PC-3 (cell line): ENCODE data around the gene SPACA6. TPM values are rescaled to one million over a fixed set of nuclear protein-coding genes. Genes with fewer than 3 reads are reported as not detected.

Experiments used
- ATAC-seq: fragments of 200-7000 bp; cut with Tn5 transposase; 2 replicates; pipeline ENCODE4 v1.9.1; 2020; ENCODE audit warnings: mild to moderate bottlenecking, moderate library complexity
- BruUV-seq: library from RNA; stranded (reverse); fragments of 400-500 nt; replicated peaks from 2 replicates; lab custom pipeline; 2021; lab: Mats Ljungman, UMichigan
- CTCF ChIA-PET: fragments of 300-600 bp; sonication (Branson Sonifier 250); formaldehyde crosslinking; loops from one replicate; lab custom pipeline; 2022; ENCODE audit warnings: antibody characterized with exemption; lab: Charles Lee
- POLR2A ChIA-PET: fragments of 300-600 bp; sonication (Branson Sonifier 250); formaldehyde crosslinking; loops from one replicate; lab custom pipeline; 2022; ENCODE audit warnings: antibody characterized with exemption; ENCODE audit not compliant: unreplicated experiment; lab: Charles Lee
- DNase-seq: peaks from one replicate; pipeline ENCODE4 v3.0.0-alpha.2; 2015
- H2AFZ ChIP-seq: fragments of 300-600 bp; sonication (generic); 2 replicates; pipeline ENCODE4 v1.6.0; 2016; ENCODE audit warnings: antibody characterized with exemption, low read length
- H3F3A ChIP-seq: fragments of 300-600 bp; sonication (generic); one replicate; pipeline ENCODE4 v1.6.0; 2017; ENCODE audit warnings: antibody characterized with exemption, low read length, control low read depth, mild to moderate bottlenecking; ENCODE audit not compliant: unreplicated experiment
- H3K27ac ChIP-seq: fragments of 300-600 bp; sonication (generic); 2 replicates; pipeline ENCODE4 v1.5.1; 2016; ENCODE audit warnings: mild to moderate bottlenecking, low read length
- H3K27me3 ChIP-seq: fragments of 300-600 bp; sonication (generic); 2 replicates; pipeline ENCODE4 v1.6.1; 2016; ENCODE audit warnings: low read length, mixed read lengths
- H3K36me3 ChIP-seq: fragments of 300-600 bp; sonication (generic); 2 replicates; pipeline ENCODE4 v1.6.1; 2016; ENCODE audit warnings: low read depth, mixed run types, low read length, mixed read lengths
- H3K4me1 ChIP-seq: fragments of 300-600 bp; sonication (generic); 2 replicates; pipeline ENCODE4 v1.5.1; 2016; ENCODE audit warnings: low read length; ENCODE audit not compliant: insufficient read depth
- H3K4me2 ChIP-seq: fragments of 300-600 bp; sonication (generic); 2 replicates; pipeline ENCODE4 v1.6.0; 2016; ENCODE audit warnings: low read length
- H3K4me3 ChIP-seq: fragments of 300-600 bp; sonication (generic); 2 replicates; pipeline ENCODE4 v1.5.1; 2016; ENCODE audit warnings: mild to moderate bottlenecking, low read length, mixed read lengths
- H3K79me2 ChIP-seq: fragments of 300-600 bp; sonication (generic); 2 replicates; pipeline ENCODE4 v1.6.1; 2017; ENCODE audit warnings: low read length, mixed read lengths
- H3K9ac ChIP-seq: fragments of 300-600 bp; sonication (generic); 2 replicates; pipeline ENCODE4 v1.6.0; 2016; ENCODE audit warnings: mild to moderate bottlenecking, low read length
- H3K9me2 ChIP-seq: fragments of 300-600 bp; sonication (generic); replicated peaks from 2 replicates; pipeline ENCODE4 v1.6.1; 2016; ENCODE audit warnings: mixed run types, low read length, mixed read lengths
- H3K9me3 ChIP-seq: fragments of 300-600 bp; sonication (generic); 2 replicates; pipeline ENCODE4 v1.6.1; 2016; ENCODE audit warnings: low read length, mixed read lengths
- H4K20me1 ChIP-seq: fragments of 300-600 bp; sonication (generic); 2 replicates; pipeline ENCODE4 v1.6.1; 2016; ENCODE audit warnings: low read length, mixed read lengths
- CTCF ChIP-seq: fragments of 300-600 bp; sonication (generic); conservative IDR thresholded peaks from 2 replicates; pipeline ENCODE4 v1.5.1; 2017; ENCODE audit warnings: antibody characterized with exemption, low read depth, mild to moderate bottlenecking, low read length
- EZH2 ChIP-seq: fragments of 300-600 bp; sonication (generic); IDR thresholded peaks from one replicate; pipeline ENCODE4 v1.6.1; 2017; ENCODE audit warnings: antibody characterized with exemption, mild to moderate bottlenecking, low read length; ENCODE audit not compliant: unreplicated experiment
- EZH2phosphoT487 ChIP-seq: fragments of 300-600 bp; sonication (generic); IDR thresholded peaks from 2 replicates; pipeline ENCODE4 v1.6.1; 2018; ENCODE audit warnings: mild to moderate bottlenecking, antibody characterized with exemption, low read length, borderline replicate concordance
- intact Hi-C: fragments of 100-400 bp; cut with micrococcal nuclease; formaldehyde crosslinking; loops from 2 replicates; pipeline ENCODE4 v1.9.0; 2023
- total RNA-seq: library from RNA; depleted of rRNA; stranded (reverse); fragments of >200 nt; gene quantifications from 2 replicates; pipeline ENCODE4 v1.2.3, GENCODE V29; 2014

Gene SPACA6
- total RNA-seq, 1 experiment from 2014 or later: 10.1 TPM

- no peaks in the 10 kb centered on the region for H3K9me3 ChIP-seq
- no peaks in the 10 kb centered on the region for H3K79me2 ChIP-seq
- POLR2A ChIA-PET: no interaction called here
- H3K9ac ChIP-seq: no peak overlapping the region
- H3K27ac ChIP-seq: no peak overlapping the region
- no peaks in the 10 kb centered on the region for H3F3A ChIP-seq
- TF ChIP-seq CTCF: no peak
- TF ChIP-seq EZH2phosphoT487: no peak
- TF ChIP-seq EZH2: no peak
- H2AFZ ChIP-seq: no peak overlapping the region
- DNase-seq (no peak), ATAC-seq (no peak)
- no peak overlapping the region for H3K4me2 ChIP-seq
- no peaks in the 10 kb centered on the region for H3K4me1 ChIP-seq
- H3K27me3 ChIP-seq: peaks cover 23% of the 10 kb centered on the region
- no peaks in the 10 kb centered on the region for H3K36me3 ChIP-seq
- no peaks in the 10 kb centered on the region for H4K20me1 ChIP-seq
- no peaks in the 10 kb centered on the region for H3K9me2 ChIP-seq
- intact Hi-C loops: no loop called here
- no peak overlapping the region for H3K4me3 ChIP-seq
- BruUV-seq: no TSS peak
- CTCF ChIA-PET: no interaction called here
Observed at GRCh38 chr19:51719251-51719988, 26.3 kb downstream of the SPACA6 start.

GRCh38 chr19:51721905-51722304 lies 28.8 kb downstream of the SPACA6 start:
- Histone ChIP-seq H4K20me1 (no peaks in the 10 kb centered on the region), H3F3A (no peaks in the 10 kb centered on the region), H3K4me1 (0 out of 2 replicates have a peak, but pooled peaks cover under 1% of the 10 kb centered on the region), H3K9me3 (no peaks in the 10 kb centered on the region), H3K27ac (no peak overlapping the region), H3K79me2 (no peaks in the 10 kb centered on the region), H3K4me3 (no peak overlapping the region), H3K9me2 (no peaks in the 10 kb centered on the region), H2AFZ (no peak overlapping the region), H3K4me2 (no peak overlapping the region), H3K36me3 (no peaks in the 10 kb centered on the region), H3K27me3 (peaks cover 33% of the 10 kb centered on the region), H3K9ac (no peak overlapping the region)
- DNase-seq: no peak
- intact Hi-C loops: no loop called here
- TF ChIP-seq EZH2 (no peak), EZH2phosphoT487 (no peak), CTCF (no peak)
- no peak for ATAC-seq
- ChIA-PET CTCF (no interaction called here), POLR2A (no interaction called here)
- no TSS peak for BruUV-seq

GRCh38 chr19:51722492-51722891 lies 29.4 kb downstream of the SPACA6 start:
- no peaks in the 10 kb centered on the region for H4K20me1 ChIP-seq
- intact Hi-C loops: no loop called here
- no peaks in the 10 kb centered on the region for H3K9me2 ChIP-seq
- peaks cover 6% of the 10 kb centered on the region; the same call in 1 of the 2 replicates for H3K4me1 ChIP-seq
- H2AFZ ChIP-seq: no peak overlapping the region
- H3K9me3 ChIP-seq: no peaks in the 10 kb centered on the region
- no peaks in the 10 kb centered on the region for H3F3A ChIP-seq
- no peak overlapping the region for H3K4me3 ChIP-seq
- ATAC-seq (no peak), DNase-seq (no peak)
- ChIA-PET POLR2A (no interaction called here), CTCF (interaction anchor here (0.6 kb wide), 1 partner anchor 20 kb away, joined by 5 read pairs; no protein-coding TSS in a partner anchor)
- no peak overlapping the region for H3K4me2 ChIP-seq
- no peaks in the 10 kb centered on the region for H3K36me3 ChIP-seq
- H3K79me2 ChIP-seq: no peaks in the 10 kb centered on the region
- TF ChIP-seq EZH2phosphoT487 (no peak), CTCF (no peak)
- peaks cover 33% of the 10 kb centered on the region for H3K27me3 ChIP-seq
- BruUV-seq: no TSS peak
- no peak overlapping the region for H3K27ac ChIP-seq
- no peak overlapping the region for H3K9ac ChIP-seq
